ENCODE results near the gene TTC5. TPM values are rescaled to one million over a fixed set of nuclear protein-coding genes. Genes with fewer than 3 reads are reported as not detected.
"Not testable (repeated sequence)": the region's sequence is repeated elsewhere in the genome, so short reads cannot be mapped to it uniquely, and the experiment has no call there.

TTC5 gene
- total RNA-seq, 2 donors from 2014 or later, result 7.6 to 13.3 TPM

DNA sequence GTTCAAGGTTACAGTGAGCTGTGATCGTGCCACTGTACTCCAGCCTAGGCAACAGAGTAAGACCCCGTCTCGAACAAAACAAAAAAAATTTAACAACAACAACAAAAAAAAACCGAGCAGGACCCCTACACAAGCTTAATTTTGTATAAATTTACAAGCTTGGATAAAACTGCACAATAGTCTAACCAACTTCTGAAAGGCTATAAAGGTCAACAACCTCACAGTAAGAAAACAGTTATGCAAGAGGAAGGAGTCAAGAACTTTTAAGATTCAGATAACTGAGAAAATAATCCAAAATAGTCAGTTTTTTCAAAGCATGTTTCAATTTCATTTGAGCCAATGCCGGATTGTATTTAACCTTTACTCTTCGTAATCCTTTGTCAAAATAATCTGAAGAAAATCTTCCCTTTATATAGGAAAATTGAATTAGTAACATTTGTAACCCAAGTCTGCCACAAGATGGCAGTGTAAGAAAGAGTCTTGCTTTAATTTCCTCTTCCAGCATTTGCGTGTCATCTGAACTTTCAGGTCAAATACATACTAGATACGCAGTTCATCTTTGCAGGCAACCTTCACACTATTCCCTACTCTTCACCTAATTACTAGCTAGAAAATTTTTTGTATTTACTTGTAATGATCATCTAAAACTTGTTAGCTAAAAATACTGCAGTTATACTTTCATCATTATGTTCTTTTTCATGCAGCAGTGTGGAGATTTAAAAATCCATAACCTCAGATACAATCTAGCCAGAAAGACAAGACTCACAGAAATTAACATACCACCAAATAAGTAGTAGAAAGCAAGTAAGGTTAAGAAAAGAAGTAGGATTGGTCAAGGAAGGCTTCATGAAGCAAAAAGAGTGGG lies 21.5 kb upstream of the TTC5 start:
- no peak for DNase-seq
- ATAC-seq, result peak; percentile 44 to 47
- intact Hi-C loops (cut with DNase I), result loop anchor here (5.0 to 10.0 kb wide), 2 partner anchors 278 to 285 kb away; no protein-coding TSS in a partner anchor

DNA sequence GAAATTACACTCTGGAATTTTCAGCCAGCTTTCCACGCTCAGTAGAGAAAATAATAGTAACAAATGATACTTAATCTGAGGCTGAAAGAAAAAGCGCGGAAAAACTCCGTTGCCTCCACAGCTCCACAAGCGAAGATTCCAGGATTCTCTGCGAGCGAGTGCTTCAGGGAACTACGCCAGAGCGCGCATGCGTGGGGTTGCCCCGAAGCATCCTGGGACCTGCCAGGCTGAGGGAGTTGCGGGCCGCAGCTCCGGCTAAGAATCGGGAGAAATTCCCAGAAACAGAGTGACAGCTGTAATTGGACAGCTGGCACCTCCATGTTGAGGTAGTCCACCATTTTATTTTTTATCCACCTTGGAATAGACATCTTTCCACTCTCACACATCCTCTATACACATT lies 12.0 kb upstream of the TTC5 start:
- intact Hi-C loops (cut with DNase I), result no loop called here
- no peak for ATAC-seq
- no peak for DNase-seq

DNA sequence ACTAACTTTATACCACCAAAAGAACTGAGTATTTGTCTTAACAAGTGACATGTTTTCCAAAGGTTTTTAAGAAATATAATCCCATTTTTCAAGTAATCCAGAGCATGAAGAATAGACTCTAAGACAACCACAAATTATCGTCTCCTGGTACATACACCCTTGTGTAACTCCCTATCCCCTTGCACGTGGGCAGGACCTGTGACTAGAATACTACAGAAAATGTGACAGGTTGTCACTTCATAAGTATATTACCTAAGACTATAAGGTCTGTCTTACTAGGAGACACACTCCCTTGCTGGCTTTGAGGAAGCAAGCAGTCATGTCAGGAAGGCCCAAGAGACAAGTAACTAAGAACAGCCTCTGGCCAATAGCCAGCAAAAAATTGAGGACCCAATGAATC lies 8.3 kb upstream of the TTC5 start:
- no peak for DNase-seq
- ATAC-seq, result no peak
- intact Hi-C loops (cut with DNase I), result no loop called here

DNA sequence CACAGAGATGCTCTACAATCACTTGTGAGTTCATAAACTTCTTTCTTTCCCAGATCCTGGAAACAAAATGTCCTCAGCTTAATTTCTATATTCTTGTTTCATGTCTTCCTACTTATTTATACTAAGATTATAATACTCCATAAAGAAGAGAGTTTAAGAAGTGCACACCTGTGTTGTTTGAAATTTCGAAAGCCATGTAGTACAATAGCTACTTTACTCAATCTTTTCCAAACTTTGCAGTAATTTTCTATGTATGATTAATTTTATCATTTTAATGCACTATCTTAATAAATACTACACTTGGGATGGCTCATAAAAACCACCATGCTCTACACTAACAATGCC lies 300 bp upstream of the TTC5 start:
- ATAC-seq (no peak), DNase-seq (no peak)
- intact Hi-C loops (cut with DNase I), result no loop called here

DNA sequence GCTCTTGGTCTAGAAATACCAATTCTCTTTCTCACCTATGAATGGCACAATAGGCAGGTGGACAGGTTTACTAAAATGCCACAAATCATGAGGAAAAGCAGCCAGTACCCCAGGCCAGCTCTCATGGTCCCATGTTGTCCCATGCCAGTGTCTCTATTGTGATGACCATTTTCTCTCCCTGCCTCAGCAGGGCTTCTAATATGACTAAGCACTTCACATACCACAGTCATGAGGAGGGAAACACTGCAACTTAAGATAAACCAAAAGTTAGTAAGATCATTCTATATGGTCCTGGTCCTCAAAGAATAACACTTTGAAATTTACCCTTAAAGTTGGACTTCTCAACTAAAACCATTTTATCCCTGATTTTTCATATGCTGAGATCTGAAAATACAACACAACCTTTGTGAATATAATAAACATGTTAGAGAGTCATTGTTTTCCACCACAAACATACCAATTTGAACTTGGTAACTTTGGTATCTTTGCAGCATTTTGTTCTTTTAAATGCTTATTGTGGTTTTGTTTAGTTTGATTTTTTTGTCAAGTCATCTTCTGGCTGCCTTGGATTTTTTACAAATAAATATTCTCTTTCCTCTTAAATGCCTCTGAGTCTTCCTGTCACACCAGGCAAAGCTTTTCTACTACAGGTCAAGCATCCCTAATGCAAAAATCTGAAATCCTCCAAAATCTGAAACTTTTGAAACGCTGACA lies 3.6 kb downstream of the TTC5 start:
- ATAC-seq (no peak), DNase-seq (no peak)
- intact Hi-C loops (cut with DNase I), result no loop called here

DNA sequence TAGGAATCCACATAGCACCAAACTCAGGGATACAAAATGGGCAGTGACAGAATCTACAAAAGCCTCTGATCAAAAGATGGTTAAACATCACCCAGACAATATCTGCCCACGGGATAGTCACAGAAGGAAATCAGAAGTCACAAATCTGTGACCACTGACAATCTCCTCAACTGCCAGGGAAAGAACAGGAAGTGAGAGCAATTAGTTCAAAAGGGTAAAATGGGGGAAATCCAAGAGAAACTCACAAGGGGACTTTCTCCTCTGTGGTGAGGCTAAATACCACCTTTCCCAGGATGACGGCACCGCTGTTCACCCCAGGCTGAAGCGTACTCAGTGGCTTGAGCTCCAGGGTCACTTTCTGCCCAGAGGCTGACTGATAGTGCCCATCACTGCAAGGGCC lies 10.7 kb downstream of the TTC5 start:
- no peak for DNase-seq
- intact Hi-C loops (cut with DNase I), result no loop called here
- ATAC-seq, result no peak

DNA sequence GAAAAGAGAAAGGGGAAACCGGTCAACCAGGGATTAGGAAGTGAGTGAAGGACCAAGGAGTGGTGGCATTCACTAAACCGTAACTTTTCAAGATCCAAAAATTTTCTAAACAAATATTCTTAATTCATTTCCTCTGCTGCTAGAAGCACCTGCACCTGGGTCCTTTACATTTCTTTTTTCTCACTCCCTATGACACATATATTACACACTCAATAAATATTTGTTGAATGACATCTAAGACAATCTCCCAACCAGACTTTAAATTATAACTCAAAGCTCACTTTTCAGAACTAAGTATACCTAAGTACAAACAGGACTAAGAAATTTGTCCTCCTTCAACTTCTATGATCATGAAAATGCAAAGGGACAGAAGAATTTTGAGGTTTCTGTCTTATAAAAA lies 11.1 kb downstream of the TTC5 start:
- DNase-seq (no peak), ATAC-seq (no peak)
- intact Hi-C loops (cut with DNase I), result no loop called here

DNA sequence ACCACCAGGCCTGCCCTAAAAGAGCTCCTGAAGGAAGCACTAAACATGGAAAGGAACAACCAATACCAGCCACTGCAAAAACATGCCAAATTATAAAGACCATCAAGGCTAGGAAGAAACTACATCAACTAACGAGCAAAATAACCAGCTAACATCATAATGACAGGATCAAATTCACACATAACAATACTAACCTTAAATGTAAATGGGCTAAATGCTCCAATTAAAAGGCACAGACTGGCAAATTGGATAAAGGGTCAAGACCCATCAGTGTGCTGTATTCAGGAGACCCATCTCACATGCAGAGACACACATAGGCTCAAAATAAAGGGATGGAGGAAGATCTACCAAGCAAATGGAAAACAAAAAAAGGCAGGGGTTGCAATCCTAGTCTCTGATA lies 23.8 kb downstream of the TTC5 start:
- intact Hi-C loops (cut with DNase I); DNase-seq; ATAC-seq: not testable (repeated sequence)

DNA sequence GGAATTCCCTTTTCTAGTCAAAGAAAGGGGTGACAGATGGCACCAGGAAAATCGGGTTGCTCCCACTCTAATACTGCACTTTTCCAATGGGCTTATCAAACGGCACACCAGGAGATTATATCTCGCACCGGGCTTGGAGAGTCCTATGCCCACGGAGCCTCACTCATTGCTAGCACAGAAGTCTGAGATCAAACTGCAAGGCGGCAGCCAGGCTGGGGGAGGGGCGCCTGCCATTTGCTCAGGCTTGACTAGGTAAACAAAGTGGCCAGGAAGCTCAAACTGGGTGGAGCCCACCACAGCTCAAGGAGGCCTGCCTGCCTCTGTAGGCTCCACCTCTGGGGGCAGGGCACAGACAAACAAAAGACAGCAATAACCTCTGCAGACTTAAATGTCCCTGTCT lies 25.5 kb downstream of the TTC5 start:
- DNase-seq; ATAC-seq; intact Hi-C loops (cut with DNase I): not testable (repeated sequence)

DNA sequence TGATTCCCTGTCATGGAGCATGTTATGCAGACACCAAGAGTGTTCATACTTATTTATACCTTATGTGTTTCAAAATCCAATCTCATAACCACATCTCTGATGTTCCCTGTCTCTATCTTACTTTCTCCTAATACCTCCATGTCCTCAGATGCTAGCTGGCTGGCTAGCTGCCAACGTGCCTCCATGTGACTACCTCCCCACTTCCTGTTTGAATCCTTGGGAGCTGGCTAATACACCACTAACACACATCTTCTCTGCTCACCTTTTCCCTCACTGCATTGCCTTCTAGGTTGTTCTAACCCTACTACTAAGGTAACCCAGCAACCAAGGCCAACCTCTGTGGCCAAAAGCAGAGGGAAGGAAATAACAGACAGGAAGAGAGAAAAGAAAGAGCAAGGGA lies 27.3 kb downstream of the TTC5 start:
- intact Hi-C loops (cut with DNase I), result no loop called here

DNA sequence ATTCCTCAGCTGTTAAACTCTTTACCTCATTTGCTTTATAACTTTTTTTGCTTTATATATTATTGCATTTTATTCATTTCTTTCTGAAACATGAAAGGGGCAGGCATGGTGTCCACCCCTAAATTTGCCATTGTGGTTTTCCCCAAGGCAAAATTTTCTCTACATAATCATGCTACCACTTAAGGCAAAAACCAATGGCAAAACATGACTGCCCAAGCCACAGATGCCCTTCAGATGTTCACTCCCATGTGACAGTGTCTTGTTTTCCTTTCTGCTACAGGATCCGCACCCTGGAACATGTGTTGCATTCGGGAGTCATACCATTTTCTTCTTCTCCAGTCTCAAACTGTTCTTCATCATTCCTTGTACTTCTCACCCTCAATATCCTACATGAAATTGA lies 28.3 kb downstream of the TTC5 start:
- no peak for ATAC-seq
- no peak for DNase-seq
- intact Hi-C loops (cut with DNase I), result no loop called here

More for the DNA sequence above, 27.3 kb downstream of the TTC5 start:
- DNase-seq (peak; percentile 30), ATAC-seq (no peak)

DNA sequence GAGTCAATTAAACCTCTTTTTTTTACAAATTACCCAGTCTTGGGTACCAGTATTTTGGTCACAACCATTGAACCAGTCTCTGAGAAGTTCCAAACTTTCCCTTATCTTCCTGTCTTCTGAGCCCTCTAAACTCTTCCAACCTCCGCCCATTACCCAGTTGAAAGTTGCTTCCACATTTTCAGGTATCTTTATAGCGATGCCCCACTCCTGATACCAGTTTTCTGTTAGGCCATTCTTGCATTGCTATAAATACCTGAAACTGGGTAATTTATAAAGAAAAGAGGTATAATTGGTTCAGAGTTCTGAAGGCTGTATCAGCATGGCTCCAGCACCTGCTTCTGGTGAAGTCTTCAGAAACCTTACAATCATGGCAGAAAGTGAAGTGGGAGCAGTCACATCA lies 31.7 kb downstream of the TTC5 start:
- intact Hi-C loops (cut with DNase I), result no loop called here
- DNase-seq (no peak), ATAC-seq (no peak)

DNA sequence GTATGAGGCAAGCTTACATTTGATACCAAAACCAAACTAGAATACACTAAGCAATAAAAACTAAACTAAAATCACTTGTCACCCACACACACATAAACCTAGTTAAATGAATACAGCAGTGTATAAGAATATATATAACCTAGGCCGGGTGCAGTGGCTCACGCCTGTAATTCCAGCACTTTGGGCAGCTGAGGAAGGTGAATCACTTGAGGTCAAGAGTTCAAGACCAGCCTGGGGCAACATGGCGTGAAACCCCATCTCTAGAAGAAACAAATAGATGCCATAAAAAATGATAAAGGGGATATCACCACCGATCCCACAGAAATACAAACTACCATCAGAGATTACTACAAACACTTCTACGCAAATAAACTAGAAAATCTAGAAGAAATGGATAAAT lies 41.4 kb downstream of the TTC5 start:
- intact Hi-C loops (cut with DNase I); DNase-seq; ATAC-seq: not testable (repeated sequence)

DNA sequence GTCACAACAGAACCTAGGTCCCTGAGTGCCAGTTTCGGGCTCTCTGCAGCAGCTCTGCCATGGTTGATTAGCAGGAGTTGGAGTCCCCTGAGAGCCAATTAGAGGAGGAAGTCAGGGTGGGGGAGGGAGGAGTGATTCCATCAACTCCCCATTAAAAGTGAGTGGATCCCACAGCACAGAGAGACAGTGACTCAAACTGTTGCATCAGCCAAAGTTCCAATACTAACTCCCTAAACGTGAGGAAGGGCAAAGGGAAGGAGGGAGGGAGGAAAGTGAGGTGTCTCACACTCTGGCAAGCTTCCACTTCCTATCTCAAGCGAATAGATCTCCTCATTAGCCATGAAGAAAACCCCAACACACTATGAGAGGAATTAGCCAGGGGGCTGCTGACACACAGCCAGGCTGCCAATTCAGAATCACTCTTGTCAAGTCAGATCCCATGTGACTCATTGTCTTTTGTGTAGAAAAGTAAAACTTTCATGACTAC lies 43.1 kb downstream of the TTC5 start:
- ATAC-seq (peak in 1 of 2 donors; percentile 75), DNase-seq (no peak)
- intact Hi-C loops (cut with DNase I), result no loop called here

DNA sequence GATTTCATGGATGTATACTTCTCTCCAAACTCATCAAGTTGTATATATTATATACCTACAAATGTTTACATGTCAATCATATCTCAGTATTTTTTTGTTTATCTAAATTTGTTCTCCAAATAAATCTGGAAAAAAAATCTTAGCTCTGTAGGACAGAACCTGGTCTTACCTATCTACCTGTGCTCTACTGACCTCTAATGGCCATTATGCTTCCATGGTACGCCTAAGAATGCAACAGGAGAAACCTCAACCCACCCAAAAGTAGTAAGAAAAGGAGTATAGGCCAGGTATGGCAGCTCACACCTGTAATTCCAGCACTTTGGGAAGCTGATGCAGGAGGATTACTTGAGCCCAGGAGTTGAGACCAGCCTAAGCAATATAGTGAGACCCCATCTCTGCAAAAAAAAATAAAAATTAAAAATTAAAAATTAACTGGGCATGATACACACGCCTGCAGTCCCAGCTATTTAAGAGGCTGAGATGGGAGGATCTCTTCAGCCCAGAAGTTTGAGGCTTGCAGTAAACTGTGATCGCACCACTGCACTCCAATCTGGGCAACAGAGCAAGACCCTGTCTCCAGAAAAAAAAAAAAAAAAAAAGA lies 58.0 kb downstream of the TTC5 start:
- intact Hi-C loops (cut with DNase I), result no loop called here
- ATAC-seq, result no peak
- no peak for DNase-seq

Other genes starting within 250 kb of the TTC5 start
- not detected for gene OR4L1, start 245.9 kb downstream of the TTC5 start, total RNA-seq
- gene OR4K17, start 195.2 kb downstream of the TTC5 start, total RNA-seq, result under 1 TPM in 1 of 2 donors, not detected in 1; 0.05 TPM
- not detected for gene OR4N5, start 167.1 kb downstream of the TTC5 start, total RNA-seq
- not detected for gene OR11G2, start 115.1 kb downstream of the TTC5 start, total RNA-seq
- not detected for gene OR11H6, start 82.2 kb downstream of the TTC5 start, total RNA-seq
- not detected for gene OR11H7, start 77.0 kb downstream of the TTC5 start, total RNA-seq
- gene OR11H4, start 66.7 kb downstream of the TTC5 start, total RNA-seq, result not detected
- 10 to 100 TPM; 41.0 to 49.2 TPM for gene CCNB1IP1, start 27.3 kb upstream of the TTC5 start, total RNA-seq
- gene PARP2, start 37.7 kb upstream of the TTC5 start, total RNA-seq, result 10 to 100 TPM; 12.5 to 13.6 TPM
- gene TEP1, start 107.5 kb upstream of the TTC5 start, total RNA-seq, result 10 to 100 TPM; 13.1 to 17.1 TPM
- gene KLHL33, start 130.2 kb upstream of the TTC5 start, total RNA-seq, result under 1 TPM; 0.34 to 0.77 TPM
- 10 to 100 TPM; 15.4 to 23.5 TPM for gene OSGEP, start 148.9 kb upstream of the TTC5 start, total RNA-seq
- 10 to 100 TPM; 68.3 to 91.5 TPM for gene APEX1, start 149.3 kb upstream of the TTC5 start, total RNA-seq
- gene PIP4P1, start 155.5 kb upstream of the TTC5 start, total RNA-seq, result 10 to 100 TPM; 19.5 to 23.2 TPM
- 10 to 100 TPM; 10.8 to 29.4 TPM for gene PNP, start 163.5 kb upstream of the TTC5 start, total RNA-seq
- gene RNASE10, start 199.6 kb upstream of the TTC5 start, total RNA-seq, result under 1 TPM; 0.27 to 0.34 TPM